DMS 273 (cell line): Measurements from ENCODE around the gene CLCN1.
A peak's percentile ranks its signal among the peaks of the same experiment; 100 is the strongest.

Source experiments
- DNase-seq: peaks from one replicate; lab custom pipeline; 2025; ENCODE audit not compliant: unreplicated experiment; lab: John Stamatoyannopoulos, UW

Gene CLCN1

DNA sequence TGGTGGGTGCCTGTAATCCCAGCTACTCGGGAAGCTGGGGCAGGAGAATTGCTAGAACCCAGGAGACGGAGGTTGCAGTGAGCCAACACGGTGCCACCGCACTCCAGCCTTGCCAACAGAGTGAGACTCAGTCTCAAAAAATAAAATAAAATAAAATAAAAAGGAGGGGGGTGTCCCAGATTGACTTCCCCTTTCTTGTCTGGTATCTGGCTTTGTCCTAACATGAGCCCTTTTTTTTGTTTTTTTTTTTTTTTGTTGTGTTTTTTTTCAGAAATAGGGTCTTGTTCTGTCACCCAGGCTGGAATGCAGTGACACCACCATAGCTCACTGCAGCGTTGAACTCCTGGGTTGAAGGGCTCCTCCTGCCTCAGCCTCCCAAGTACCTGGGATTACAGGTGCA is 23.0 kb upstream of the CLCN1 start:
- no peak for DNase-seq

DNA sequence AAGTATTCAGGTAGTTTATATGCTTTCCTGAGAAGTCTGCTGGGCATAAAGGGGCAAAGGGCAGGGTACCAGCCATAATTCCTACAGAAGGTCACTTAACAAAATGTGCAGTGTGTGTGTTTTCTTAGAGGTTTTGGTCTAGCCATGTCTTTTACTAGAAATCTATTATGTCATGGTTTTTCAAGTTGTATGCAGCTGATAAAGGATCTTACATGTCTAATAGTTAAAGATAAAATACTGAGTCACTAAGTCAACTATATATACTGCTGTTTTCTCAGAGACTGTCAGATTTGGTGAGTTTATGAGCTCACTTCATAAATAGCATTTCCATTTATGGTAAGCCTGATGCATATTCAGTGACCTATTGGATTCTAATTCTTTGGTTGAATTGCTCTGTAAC is 20.0 kb upstream of the CLCN1 start:
- DNase-seq, result no peak

DNA sequence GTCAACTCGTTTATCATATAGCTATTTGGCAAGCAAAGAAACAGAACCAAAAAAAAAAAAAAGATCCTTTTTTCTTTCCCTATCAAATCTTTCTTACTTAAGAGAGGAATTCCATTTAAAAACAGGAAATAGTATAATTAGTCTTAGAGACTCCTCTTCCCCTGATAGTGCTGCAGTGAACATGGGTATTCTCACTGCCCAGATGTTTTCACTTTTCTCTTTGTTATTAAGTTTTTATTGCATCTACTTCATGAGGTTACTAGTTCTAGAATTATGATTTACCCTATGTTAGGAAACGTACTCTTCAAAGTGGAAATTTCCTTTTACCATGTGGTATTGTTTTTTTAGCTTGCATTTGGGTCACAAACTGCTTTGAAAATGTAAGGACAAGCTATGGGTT is 19.2 kb upstream of the CLCN1 start:
- no peak for DNase-seq

- no peak for DNase-seq
Observed at GRCh38 chr7:143299346-143299745, 16.6 kb upstream of the CLCN1 start.

DNA sequence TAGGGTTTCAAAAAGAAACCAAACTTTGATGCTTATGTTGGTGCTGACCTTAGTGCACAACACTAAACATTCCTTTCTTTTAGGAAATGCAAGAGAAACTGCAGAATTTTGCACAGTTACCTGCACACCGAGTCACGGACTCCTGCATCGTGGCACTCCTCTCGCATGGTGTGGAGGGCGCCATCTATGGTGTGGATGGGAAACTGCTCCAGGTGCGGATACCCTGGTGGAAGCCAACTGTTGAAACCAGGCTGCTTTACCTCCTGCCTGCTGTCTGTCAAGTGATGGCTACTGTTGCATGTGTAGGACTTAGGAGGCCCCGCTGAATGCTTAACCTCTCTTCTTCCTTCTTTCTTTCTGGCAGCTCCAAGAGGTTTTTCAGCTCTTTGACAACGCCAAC is 16.1 kb upstream of the CLCN1 start:
- DNase-seq, result peak; percentile 69

DNA sequence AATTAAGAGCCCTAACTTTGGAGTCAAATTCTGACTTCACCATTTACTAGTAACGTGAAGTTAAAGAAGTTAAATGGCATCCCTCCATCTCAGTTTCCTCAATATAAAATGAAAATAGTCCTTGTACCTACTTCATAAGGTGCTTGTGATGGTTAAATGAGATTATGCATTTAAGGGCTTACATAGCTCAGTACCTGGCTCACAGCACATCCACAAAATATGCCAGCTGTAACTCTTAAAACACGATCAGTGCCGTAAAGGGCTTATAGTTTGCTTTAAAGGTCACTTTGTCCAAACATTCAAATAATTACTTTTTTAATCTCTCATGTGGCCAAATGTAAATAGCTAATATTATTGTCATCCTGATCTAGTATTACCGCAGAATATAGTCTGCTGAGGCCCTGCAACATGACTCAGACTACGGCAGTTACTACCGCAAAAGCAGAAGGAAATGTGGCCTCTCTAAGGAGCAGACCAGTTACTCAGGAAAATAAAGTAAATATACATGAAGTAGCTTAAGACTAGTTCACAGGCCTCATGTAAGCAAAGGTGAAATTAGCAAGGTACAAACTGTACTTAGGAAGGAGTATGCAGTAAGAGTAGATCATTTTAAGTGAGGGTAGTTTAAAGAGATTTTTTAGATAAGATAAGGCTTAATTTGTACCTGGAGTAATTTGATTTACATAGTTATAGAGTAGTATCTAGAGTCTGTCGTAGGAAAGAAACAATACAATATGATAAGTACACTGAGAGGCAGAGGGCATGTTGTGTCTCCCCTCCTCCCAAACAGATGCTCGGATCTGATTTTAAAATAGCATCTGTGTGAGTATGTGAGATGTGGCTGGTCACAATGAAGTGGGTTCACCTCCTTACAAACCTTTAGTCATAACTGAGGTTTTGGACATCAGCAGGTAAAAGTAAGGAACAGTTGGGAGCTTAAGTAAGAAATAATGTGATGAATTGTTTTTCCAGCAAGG is 14.7 kb upstream of the CLCN1 start:
- DNase-seq, result no peak

DNA sequence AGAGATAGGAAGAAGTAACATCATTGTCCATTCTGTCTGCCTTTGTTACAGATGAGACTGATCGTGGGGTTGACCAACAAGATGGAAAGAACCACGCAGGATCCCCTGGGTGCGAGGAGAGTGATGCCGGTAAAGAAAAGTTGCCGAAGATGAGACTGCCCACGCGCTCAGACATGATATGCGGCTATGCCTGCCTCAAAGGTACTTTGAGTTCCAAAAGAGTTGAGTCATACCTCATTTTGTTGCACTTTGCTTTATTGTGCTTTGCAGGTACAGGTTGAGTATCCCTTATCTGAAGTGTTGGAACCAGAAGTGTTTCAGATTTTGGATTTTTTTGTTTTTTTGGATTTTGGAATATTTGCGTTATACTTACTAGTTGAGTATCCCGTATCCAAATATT is 12.2 kb upstream of the CLCN1 start:
- no peak for DNase-seq

GRCh38 chr7:143304938-143305337 is 11.0 kb upstream of the CLCN1 start:
- no peak for DNase-seq

DNA sequence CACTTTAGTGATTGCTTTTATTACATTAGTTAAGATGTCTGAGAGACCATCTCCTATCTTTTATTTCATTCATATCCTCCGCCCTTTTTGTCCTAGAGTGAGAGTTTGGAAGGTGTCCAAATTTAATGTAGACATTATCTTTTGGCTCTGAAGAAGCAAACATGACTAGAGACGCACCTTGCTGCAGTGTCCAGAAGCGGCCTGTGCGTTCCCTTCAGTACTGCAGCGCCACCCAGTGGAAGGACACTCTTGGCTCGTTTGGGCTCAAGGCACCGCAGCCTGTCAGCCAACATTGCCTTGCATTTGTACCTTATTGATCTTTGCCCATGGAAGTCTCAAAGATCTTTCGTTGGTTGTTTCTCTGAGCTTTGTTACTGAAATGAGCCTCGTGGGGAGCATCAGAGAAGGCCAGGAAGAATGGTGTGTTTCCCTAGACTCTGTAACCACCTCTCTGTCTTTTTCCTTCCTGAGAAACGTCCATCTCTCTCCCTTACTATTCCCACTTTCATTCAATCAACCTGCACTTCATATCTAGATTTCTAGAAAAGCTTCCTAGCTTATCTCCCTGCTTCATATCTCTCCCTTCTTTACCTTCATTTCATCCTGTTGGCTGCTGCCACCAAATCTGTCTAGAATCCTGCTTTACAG is 10.4 kb upstream of the CLCN1 start:
- peak; percentile 67 for DNase-seq

GRCh38 chr7:143308632-143309031 is 7.3 kb upstream of the CLCN1 start:
- no peak for DNase-seq

DNA sequence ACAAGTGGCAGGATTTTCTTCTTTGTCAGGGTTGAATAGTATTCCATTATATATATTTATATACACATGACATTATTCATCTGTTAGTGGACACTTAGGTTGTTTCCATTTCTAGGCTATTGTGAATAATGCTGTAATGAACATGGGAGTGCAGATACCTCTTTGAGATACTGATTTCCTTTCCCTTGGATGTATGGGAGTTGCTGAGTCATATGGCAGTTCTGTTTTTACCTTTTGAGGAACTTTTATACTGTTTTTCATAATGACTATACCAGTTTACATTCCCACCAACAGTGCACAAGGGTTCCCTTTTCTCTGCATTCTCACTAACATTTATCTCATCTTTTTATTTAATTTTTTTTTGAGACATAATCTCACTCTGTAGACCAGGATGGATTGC is 1.8 kb upstream of the CLCN1 start:
- no peak for DNase-seq

DNA sequence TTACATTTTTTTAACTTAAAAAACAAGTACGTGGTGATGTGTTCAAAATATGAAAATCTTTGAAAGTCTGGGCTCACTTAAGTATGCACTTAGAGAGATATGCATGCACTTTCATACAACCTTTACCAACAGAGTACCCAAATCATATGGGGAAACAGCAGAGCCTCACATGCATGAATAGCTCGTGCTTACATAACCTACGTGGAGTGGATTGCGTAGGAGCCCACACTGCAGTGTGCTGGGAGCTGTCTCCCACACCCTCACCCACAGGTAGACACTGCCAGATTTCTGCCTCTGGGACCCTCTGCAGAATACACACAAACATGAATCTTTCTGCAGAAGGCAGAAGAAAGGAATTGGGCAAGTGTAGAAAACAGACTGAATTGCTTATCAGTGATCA is 581 bp downstream of the CLCN1 start:
- DNase-seq, result no peak

- DNase-seq, result no peak
Observed at GRCh38 chr7:143318661-143319060, 2.8 kb downstream of the CLCN1 start.

DNA sequence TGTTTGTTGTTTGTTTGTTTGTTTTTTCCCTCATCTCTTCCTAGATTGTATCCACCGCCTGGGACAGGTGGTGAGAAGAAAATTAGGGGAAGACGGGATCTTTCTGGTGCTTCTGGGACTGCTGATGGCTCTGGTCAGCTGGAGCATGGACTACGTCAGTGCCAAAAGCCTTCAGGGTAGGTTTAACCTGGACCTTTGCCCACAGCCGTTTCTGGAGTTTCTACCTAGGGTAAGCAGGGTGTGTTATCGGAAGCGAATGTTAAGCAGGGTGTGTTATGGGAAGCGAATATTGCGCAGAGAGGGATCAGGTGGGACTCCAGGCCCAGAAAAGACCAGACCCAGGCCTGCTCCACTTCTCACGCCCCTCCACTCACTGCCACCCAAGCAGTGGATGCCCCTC is 4.7 kb downstream of the CLCN1 start:
- no peak for DNase-seq

GRCh38 chr7:143321242-143321641 is 5.3 kb downstream of the CLCN1 start:
- no peak for DNase-seq

DNA sequence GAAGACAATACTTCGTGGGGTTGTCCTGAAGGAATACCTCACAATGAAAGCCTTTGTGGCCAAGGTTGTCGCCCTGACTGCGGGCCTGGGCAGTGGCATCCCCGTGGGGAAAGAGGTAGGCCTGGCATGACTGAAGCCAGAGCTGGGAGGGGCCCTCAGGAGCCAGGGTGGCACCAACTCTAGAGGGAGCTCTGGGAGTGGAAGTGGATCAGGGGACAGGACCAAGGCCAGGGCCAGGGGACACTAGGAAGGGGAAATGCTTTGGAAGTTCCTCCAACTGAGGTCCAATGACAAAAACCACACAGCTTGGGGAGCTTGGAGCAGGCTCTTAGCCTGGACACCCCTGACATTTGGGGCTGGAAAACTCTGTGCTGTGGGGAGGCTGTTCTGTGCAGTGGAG is 5.8 kb downstream of the CLCN1 start:
- DNase-seq, result peak; percentile 26

DNA sequence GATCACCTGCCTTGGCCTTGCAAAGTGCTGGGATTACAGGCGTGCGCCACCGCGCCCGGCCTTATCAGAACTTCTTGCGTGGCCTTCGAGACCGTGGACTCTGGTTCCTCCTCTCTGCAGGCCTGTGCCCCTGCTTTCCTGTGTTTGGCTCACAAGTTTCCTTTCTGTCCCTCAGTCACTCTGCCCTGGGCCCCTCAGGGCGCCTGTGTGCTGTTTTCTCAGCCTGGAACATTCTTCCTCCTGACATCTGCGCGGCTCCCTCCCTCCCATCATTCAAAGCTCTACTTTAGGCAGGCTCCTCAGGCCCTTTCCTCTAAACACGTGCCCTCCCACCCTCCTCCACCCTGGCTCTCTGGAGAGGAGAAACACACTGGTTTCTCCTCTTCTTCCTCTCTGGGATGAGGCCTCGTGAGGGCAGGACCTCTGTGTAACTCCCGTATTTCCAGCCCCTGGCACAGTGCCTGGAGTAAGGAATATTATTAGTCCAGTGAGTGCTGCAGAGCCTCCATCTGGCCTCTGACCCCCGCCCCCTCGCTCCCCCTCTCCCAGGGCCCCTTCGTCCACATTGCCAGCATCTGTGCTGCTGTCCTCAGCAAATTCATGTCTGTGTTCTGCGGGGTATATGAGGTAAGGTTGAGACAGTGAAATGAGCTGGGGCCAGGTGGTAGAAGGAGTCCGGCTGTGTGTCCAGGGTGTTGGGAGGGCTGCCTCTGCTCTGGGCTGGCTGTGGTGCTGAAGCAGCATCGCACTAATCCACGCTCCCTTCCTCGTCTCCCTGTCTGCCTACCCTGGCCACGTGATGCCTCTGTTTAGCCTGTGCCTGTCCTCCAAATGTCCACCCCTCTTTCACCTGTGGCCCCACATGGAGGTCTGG is 7.1 kb downstream of the CLCN1 start:
- peak; percentile 48 for DNase-seq

GRCh38 chr7:143323653-143324052 is 7.7 kb downstream of the CLCN1 start:
- no peak for DNase-seq

GRCh38 chr7:143325240-143325639 is 9.3 kb downstream of the CLCN1 start:
- no peak for DNase-seq

DNA sequence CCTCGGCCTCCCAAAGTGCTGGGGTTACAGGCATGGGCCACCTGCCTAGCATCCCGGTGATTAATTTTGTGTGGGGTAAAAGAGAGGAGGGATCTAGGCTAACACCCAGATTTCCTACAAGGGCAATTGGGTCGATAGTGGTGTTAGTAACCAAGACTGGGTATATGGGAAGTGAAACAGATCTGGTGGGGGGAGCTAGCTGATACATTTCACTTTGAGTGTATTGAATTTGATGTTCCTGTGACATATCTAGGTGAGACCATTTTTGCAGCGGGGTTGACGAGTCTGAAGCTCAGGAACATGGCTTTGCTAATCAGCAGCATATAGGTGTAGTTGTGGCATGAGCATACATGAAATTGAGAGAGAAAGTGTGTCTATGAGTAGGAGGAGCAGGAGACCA is 12.0 kb downstream of the CLCN1 start:
- DNase-seq, result no peak

DNA sequence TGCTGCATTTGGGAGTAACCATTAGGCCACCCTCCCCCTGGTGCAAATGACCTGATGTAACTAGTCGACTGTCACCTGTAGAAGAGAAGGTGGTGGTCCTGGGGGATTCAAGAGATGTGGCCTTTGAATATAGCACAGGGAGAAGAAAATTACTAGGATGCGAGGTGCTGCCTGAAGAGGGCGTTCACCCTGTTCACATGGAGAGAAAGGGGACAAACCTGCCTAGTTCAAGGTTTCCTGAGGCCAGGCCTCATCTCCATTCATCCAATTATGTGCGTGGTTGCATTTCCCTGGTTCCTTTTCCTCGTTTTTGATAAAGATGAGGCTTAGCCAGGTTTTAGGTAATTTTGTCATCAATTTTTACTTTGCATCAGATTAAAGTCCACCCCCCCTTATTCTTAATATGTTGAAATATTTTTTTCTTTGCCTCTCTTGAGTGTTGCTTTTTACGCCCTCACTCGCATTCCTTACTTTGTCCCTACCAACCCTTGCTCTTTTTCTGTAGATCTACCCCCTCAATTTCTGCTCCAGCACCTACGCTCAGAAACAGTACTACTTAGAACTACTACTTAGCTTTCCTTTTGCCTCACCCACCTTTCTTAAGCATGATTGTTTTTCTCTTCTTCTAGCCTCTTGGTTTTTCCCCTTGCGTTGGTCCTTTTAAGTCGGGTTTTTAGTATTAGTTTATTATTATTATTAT is 13.7 kb downstream of the CLCN1 start:
- no peak for DNase-seq
